Measurements from ENCODE around the gene COPG2.
A peak's percentile ranks its signal among the peaks of the same experiment; 100 is the strongest.

COPG2 gene

GRCh38 chr7:130485734-130486113 lies 182.8 kb downstream of the COPG2 start:
- DNase-seq = no peak
- Histone ChIP-seq H3K27me3 (ENCODE audit: control insufficient read depth in 1 of 2, insufficient read depth in 1 of 2, low read length in 2 of 2) (peaks cover 0 to 37% of the 10 kb centered on the region in 2 experiments), H3K36me3 (ENCODE audit: control insufficient read depth in 1 of 2, insufficient read depth in 2 of 2, low read depth in 1 of 2, low read length in 2 of 2) (peaks cover 0 to 5% of the 10 kb centered on the region in 2 experiments), H4K91ac (ENCODE audit: low read length) (peak overlapping the region; percentile 41), H2AK5ac (ENCODE audit: low read length, severe bottlenecking) (peak overlapping the region; percentile 61), H3K79me1 (replicated peaks; ENCODE audit: low read length, poor library complexity, severe bottlenecking) (no peaks in the 10 kb centered on the region), H3K4me2 (ENCODE audit: low read length, poor library complexity, severe bottlenecking) (no peak overlapping the region), H2BK5ac (ENCODE audit: low read depth, low read length, poor library complexity, severe bottlenecking) (no peak overlapping the region), H3K9ac (ENCODE audit: low read length) (no peak overlapping the region), H3K14ac (ENCODE audit: low read length in 2 of 2) (peak overlapping the region in 1 of 2 experiments; percentile 18), H3K4me3 (ENCODE audit: insufficient read depth in 1 of 2, low read depth in 1 of 2, low read length in 2 of 2) (peak overlapping the region in 1 of 2 experiments; percentile 66), H3K23ac (ENCODE audit: low read length in 2 of 2) (no peak overlapping the region), H3K4ac (ENCODE audit: low read depth in 1 of 2, low read length in 2 of 2) (peak overlapping the region in 1 of 2 experiments; percentile 3), H2BK120ac (ENCODE audit: low read depth, low read length) (no peak overlapping the region), H3K27ac (ENCODE audit: low read length, poor library complexity, severe bottlenecking) (no peak overlapping the region), H4K8ac (ENCODE audit: low read length) (no peak overlapping the region), H2AFZ (ENCODE audit: low read depth, low read length) (no peak overlapping the region), H2BK12ac (ENCODE audit: low read length in 2 of 2) (peak overlapping the region; percentile 40 to 71), H3K4me1 (ENCODE audit: control insufficient read depth, insufficient read depth, low read depth, low read length) (peaks cover 18% of the 10 kb centered on the region), H3K18ac (ENCODE audit: low read depth in 1 of 2, low read length in 2 of 2) (peak overlapping the region in 1 of 2 experiments; percentile 2), H2BK15ac (ENCODE audit: low read depth, poor library complexity, severe bottlenecking) (peak overlapping the region; percentile 84), H3K9me3 (ENCODE audit: control insufficient read depth, low read length) (no peaks in the 10 kb centered on the region)
- WGBS = 98% methylated on average over 11 of the region's 11 CpGs

- DNase-seq = no peak
- Histone ChIP-seq H2BK15ac (ENCODE audit: low read depth, poor library complexity, severe bottlenecking) (no peak overlapping the region), H2BK12ac (ENCODE audit: low read length in 2 of 2) (no peak overlapping the region), H3K18ac (ENCODE audit: low read depth in 1 of 2, low read length in 2 of 2) (no peak overlapping the region), H3K36me3 (ENCODE audit: control insufficient read depth in 1 of 2, insufficient read depth in 2 of 2, low read depth in 1 of 2, low read length in 2 of 2) (peaks cover 0 to 5% of the 10 kb centered on the region in 2 experiments), H2BK120ac (ENCODE audit: low read depth, low read length) (no peak overlapping the region), H2BK5ac (ENCODE audit: low read depth, low read length, poor library complexity, severe bottlenecking) (no peak overlapping the region), H3K14ac (ENCODE audit: low read length in 2 of 2) (no peak overlapping the region), H3K4me3 (ENCODE audit: insufficient read depth in 1 of 2, low read depth in 1 of 2, low read length in 2 of 2) (no peak overlapping the region), H4K91ac (ENCODE audit: low read length) (no peak overlapping the region), H3K23ac (ENCODE audit: low read length in 2 of 2) (no peak overlapping the region), H2AFZ (ENCODE audit: low read depth, low read length) (no peak overlapping the region), H3K4ac (ENCODE audit: low read depth in 1 of 2, low read length in 2 of 2) (no peak overlapping the region), H3K9ac (ENCODE audit: low read length) (no peak overlapping the region), H3K27ac (ENCODE audit: low read length, poor library complexity, severe bottlenecking) (peak overlapping the region; percentile 0), H3K4me1 (ENCODE audit: control insufficient read depth, insufficient read depth, low read depth, low read length) (peaks cover 16% of the 10 kb centered on the region), H4K8ac (ENCODE audit: low read length) (no peak overlapping the region), H3K4me2 (ENCODE audit: low read length, poor library complexity, severe bottlenecking) (no peak overlapping the region), H3K9me3 (ENCODE audit: control insufficient read depth, low read length) (peaks cover 4% of the 10 kb centered on the region), H3K79me1 (replicated peaks; ENCODE audit: low read length, poor library complexity, severe bottlenecking) (no peaks in the 10 kb centered on the region), H2AK5ac (ENCODE audit: low read length, severe bottlenecking) (no peak overlapping the region), H3K27me3 (ENCODE audit: control insufficient read depth in 1 of 2, insufficient read depth in 1 of 2, low read length in 2 of 2) (peaks cover 0 to 32% of the 10 kb centered on the region in 2 experiments)
- 100% methylated on average over 1 of the region's 3 CpGs for WGBS
These were observed 185.5 kb downstream of the COPG2 start for GRCh38 chr7:130483031-130483430.

GRCh38 chr7:130481898-130482297 lies 186.7 kb downstream of the COPG2 start:
- H3K27me3 ChIP-seq (ENCODE audit: control insufficient read depth in 1 of 2, insufficient read depth in 1 of 2, low read length in 2 of 2) = peaks cover 0 to 21% of the 10 kb centered on the region in 2 experiments
- DNase-seq = peak; percentile 53
- peak overlapping the region; percentile 90 to 92 for H2BK12ac ChIP-seq (ENCODE audit: low read length in 2 of 2)
- H2AFZ ChIP-seq (ENCODE audit: low read depth, low read length) = peak overlapping the region; percentile 79
- peaks cover 4% of the 10 kb centered on the region for H3K9me3 ChIP-seq (ENCODE audit: control insufficient read depth, low read length)
- WGBS = 100% methylated on average over 1 of the region's 1 CpG
- H3K18ac ChIP-seq (ENCODE audit: low read depth in 1 of 2, low read length in 2 of 2) = peak overlapping the region in 1 of 2 experiments; percentile 70
- no peak overlapping the region for H2BK15ac ChIP-seq (ENCODE audit: low read depth, poor library complexity, severe bottlenecking)
- H3K27ac ChIP-seq (ENCODE audit: low read length, poor library complexity, severe bottlenecking) = no peak overlapping the region
- no peaks in the 10 kb centered on the region for H3K79me1 ChIP-seq (replicated peaks; ENCODE audit: low read length, poor library complexity, severe bottlenecking)
- peak overlapping the region; percentile 78 for H4K91ac ChIP-seq (ENCODE audit: low read length)
- peaks cover 0 to 5% of the 10 kb centered on the region in 2 experiments for H3K36me3 ChIP-seq (ENCODE audit: control insufficient read depth in 1 of 2, insufficient read depth in 2 of 2, low read depth in 1 of 2, low read length in 2 of 2)
- H2BK5ac ChIP-seq (ENCODE audit: low read depth, low read length, poor library complexity, severe bottlenecking) = no peak overlapping the region
- no peak overlapping the region for H3K4me3 ChIP-seq (ENCODE audit: insufficient read depth in 1 of 2, low read depth in 1 of 2, low read length in 2 of 2)
- H3K4me2 ChIP-seq (ENCODE audit: low read length, poor library complexity, severe bottlenecking) = no peak overlapping the region
- H4K8ac ChIP-seq (ENCODE audit: low read length) = peak overlapping the region; percentile 82
- peak overlapping the region in 1 of 2 experiments; percentile 11 for H3K4ac ChIP-seq (ENCODE audit: low read depth in 1 of 2, low read length in 2 of 2)
- no peak overlapping the region for H3K9ac ChIP-seq (ENCODE audit: low read length)
- H2BK120ac ChIP-seq (ENCODE audit: low read depth, low read length) = no peak overlapping the region
- peak overlapping the region in 1 of 2 experiments; percentile 6 for H3K14ac ChIP-seq (ENCODE audit: low read length in 2 of 2)
- H3K23ac ChIP-seq (ENCODE audit: low read length in 2 of 2) = no peak overlapping the region
- H2AK5ac ChIP-seq (ENCODE audit: low read length, severe bottlenecking) = peak overlapping the region; percentile 65
- peaks cover 16% of the 10 kb centered on the region for H3K4me1 ChIP-seq (ENCODE audit: control insufficient read depth, insufficient read depth, low read depth, low read length)

GRCh38 chr7:130479716-130480400 lies 188.7 kb downstream of the COPG2 start:
- no peak overlapping the region for H2BK15ac ChIP-seq (ENCODE audit: low read depth, poor library complexity, severe bottlenecking)
- H3K18ac ChIP-seq (ENCODE audit: low read depth in 1 of 2, low read length in 2 of 2) = no peak overlapping the region
- H3K4ac ChIP-seq (ENCODE audit: low read depth in 1 of 2, low read length in 2 of 2) = no peak overlapping the region
- H2AK5ac ChIP-seq (ENCODE audit: low read length, severe bottlenecking) = no peak overlapping the region
- no peak overlapping the region for H3K4me3 ChIP-seq (ENCODE audit: insufficient read depth in 1 of 2, low read depth in 1 of 2, low read length in 2 of 2)
- peaks cover 4% of the 10 kb centered on the region for H3K9me3 ChIP-seq (ENCODE audit: control insufficient read depth, low read length)
- no peak overlapping the region for H2BK5ac ChIP-seq (ENCODE audit: low read depth, low read length, poor library complexity, severe bottlenecking)
- H3K36me3 ChIP-seq (ENCODE audit: control insufficient read depth in 1 of 2, insufficient read depth in 2 of 2, low read depth in 1 of 2, low read length in 2 of 2) = no peaks in the 10 kb centered on the region
- H3K4me1 ChIP-seq (ENCODE audit: control insufficient read depth, insufficient read depth, low read depth, low read length) = peaks cover 7% of the 10 kb centered on the region
- H4K91ac ChIP-seq (ENCODE audit: low read length) = no peak overlapping the region
- no peaks in the 10 kb centered on the region for H3K79me1 ChIP-seq (replicated peaks; ENCODE audit: low read length, poor library complexity, severe bottlenecking)
- no peak overlapping the region for H3K23ac ChIP-seq (ENCODE audit: low read length in 2 of 2)
- no peak overlapping the region for H3K9ac ChIP-seq (ENCODE audit: low read length)
- DNase-seq = no peak
- H3K27ac ChIP-seq (ENCODE audit: low read length, poor library complexity, severe bottlenecking) = no peak overlapping the region
- no peak overlapping the region for H2AFZ ChIP-seq (ENCODE audit: low read depth, low read length)
- H2BK120ac ChIP-seq (ENCODE audit: low read depth, low read length) = no peak overlapping the region
- H3K4me2 ChIP-seq (ENCODE audit: low read length, poor library complexity, severe bottlenecking) = no peak overlapping the region
- H4K8ac ChIP-seq (ENCODE audit: low read length) = no peak overlapping the region
- peaks cover 0 to 6% of the 10 kb centered on the region in 2 experiments for H3K27me3 ChIP-seq (ENCODE audit: control insufficient read depth in 1 of 2, insufficient read depth in 1 of 2, low read length in 2 of 2)
- no peak overlapping the region for H3K14ac ChIP-seq (ENCODE audit: low read length in 2 of 2)
- H2BK12ac ChIP-seq (ENCODE audit: low read length in 2 of 2) = no peak overlapping the region
- no CpG with 5 or more reads among the region's 1 CpG for WGBS
